Measurements from ENCODE around the gene COMMD8. TPM values are rescaled to one million over a fixed set of nuclear protein-coding genes. Genes with fewer than 3 reads are reported as not detected.

COMMD8 gene
- total RNA-seq, 1 experiment from 2014 or later = 13.5 TPM

DNA sequence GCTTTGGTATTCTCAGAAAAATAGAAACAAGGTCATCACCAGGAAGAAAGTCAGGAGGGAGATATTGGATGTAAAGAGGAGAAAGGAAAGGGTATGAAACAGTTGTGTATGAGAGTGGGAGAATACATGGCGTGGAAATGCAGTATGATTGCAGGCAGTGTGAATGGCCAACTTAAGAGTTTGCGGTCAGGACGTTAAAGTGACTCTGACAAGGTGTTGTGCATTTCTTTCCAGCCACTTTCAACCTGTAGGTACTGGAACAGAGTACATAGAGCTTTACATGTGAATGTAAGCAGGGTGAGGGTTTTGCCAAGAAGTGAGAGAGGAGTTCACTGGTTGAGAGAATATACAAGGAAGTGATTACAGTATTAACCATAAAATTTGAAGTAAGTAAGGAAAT is 37.3 kb upstream of the COMMD8 start:
- no peak overlapping the region for H3K4me3 Mint-ChIP-seq (ENCODE audit: low read depth, unreplicated experiment)
- no peaks in the 10 kb centered on the region for H3K36me3 Mint-ChIP-seq (ENCODE audit: insufficient read depth, unreplicated experiment)

DNA sequence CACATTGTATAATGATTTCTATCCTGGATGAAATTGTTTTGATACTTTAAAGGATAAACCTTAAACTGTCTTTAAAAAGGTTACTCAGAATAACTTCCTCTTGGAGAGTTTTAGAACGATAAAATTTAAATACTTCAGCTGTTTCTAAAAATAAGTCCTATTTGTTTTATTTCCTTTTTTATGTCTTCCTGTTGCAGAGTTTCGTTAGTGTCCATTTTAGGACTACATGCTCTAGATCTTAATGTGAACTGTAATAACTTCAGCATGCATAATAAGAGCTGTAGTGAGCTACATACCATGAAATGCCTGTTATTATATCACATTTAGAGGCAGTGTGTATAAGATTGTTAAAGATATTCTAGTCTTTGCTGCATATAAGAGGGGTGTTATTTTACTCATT is 36.2 kb upstream of the COMMD8 start:
- TF ChIP-seq, protein P1, sequence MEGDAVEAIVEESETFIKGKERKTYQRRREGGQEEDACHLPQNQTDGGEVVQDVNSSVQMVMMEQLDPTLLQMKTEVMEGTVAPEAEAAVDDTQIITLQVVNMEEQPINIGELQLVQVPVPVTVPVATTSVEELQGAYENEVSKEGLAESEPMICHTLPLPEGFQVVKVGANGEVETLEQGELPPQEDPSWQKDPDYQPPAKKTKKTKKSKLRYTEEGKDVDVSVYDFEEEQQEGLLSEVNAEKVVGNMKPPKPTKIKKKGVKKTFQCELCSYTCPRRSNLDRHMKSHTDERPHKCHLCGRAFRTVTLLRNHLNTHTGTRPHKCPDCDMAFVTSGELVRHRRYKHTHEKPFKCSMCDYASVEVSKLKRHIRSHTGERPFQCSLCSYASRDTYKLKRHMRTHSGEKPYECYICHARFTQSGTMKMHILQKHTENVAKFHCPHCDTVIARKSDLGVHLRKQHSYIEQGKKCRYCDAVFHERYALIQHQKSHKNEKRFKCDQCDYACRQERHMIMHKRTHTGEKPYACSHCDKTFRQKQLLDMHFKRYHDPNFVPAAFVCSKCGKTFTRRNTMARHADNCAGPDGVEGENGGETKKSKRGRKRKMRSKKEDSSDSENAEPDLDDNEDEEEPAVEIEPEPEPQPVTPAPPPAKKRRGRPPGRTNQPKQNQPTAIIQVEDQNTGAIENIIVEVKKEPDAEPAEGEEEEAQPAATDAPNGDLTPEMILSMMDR (IDR thresholded peaks at IDR 0.05; ENCODE audit: unreplicated experiment) = no peak
- Mint-ChIP-seq H3K9me3 (ENCODE audit: low read depth, unreplicated experiment) (no peaks in the 10 kb centered on the region), H3K27ac (ENCODE audit: unreplicated experiment) (no peak overlapping the region), H3K4me1 (ENCODE audit: low read depth, unreplicated experiment) (no peaks in the 10 kb centered on the region), H3K36me3 (ENCODE audit: insufficient read depth, unreplicated experiment) (no peaks in the 10 kb centered on the region), H3K4me3 (ENCODE audit: low read depth, unreplicated experiment) (no peak overlapping the region), H3K27me3 (ENCODE audit: unreplicated experiment) (no peaks in the 10 kb centered on the region)
- intact Hi-C loops (cut with micrococcal nuclease; ENCODE audit: unreplicated experiment) = no loop called here
- DNase-seq = no peak
- CTCF ChIA-PET = no interaction called here
- no TSS peak for BruUV-seq (replicated peaks)

More for the DNA sequence above, 37.3 kb upstream of the COMMD8 start:
- CTCF ChIA-PET = interaction anchor here (0.6 kb wide), 1 partner anchor 70 kb away, joined by 3 read pairs; no protein-coding TSS in a partner anchor
- TF ChIP-seq, protein P1 (IDR thresholded peaks at IDR 0.05; ENCODE audit: unreplicated experiment) = no peak
- Mint-ChIP-seq H3K9me3 (ENCODE audit: low read depth, unreplicated experiment) (no peaks in the 10 kb centered on the region), H3K4me1 (ENCODE audit: low read depth, unreplicated experiment) (no peaks in the 10 kb centered on the region), H3K27ac (ENCODE audit: unreplicated experiment) (no peak overlapping the region), H3K27me3 (ENCODE audit: unreplicated experiment) (no peaks in the 10 kb centered on the region)
- DNase-seq = no peak
- intact Hi-C loops (cut with micrococcal nuclease; ENCODE audit: unreplicated experiment) = no loop called here
- BruUV-seq (replicated peaks) = no TSS peak

DNA sequence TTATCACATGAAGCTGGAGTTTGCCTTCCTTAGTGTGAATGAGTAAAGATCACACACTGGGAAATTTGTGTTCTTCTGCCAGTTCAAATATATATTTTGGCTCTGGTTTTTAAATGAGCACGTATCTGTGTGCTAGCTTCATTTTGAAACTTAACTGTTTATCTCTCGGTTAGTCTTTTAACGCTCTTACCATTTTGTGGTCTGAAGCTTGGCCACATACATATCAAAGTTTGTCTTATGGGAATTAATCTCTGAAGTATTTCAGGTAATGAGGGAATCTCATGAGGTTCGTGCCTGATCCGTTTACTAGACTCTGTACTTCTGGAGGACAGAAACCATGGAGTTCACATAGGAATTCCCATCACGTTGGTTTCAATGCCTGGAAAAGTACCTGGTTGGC is 35.4 kb upstream of the COMMD8 start:
- Mint-ChIP-seq H3K4me1 (ENCODE audit: low read depth, unreplicated experiment) (no peaks in the 10 kb centered on the region), H3K27me3 (ENCODE audit: unreplicated experiment) (no peaks in the 10 kb centered on the region), H3K36me3 (ENCODE audit: insufficient read depth, unreplicated experiment) (no peaks in the 10 kb centered on the region), H3K9me3 (ENCODE audit: low read depth, unreplicated experiment) (no peaks in the 10 kb centered on the region), H3K27ac (ENCODE audit: unreplicated experiment) (no peak overlapping the region), H3K4me3 (ENCODE audit: low read depth, unreplicated experiment) (no peak overlapping the region)
- no TSS peak for BruUV-seq (replicated peaks)
- intact Hi-C loops (cut with micrococcal nuclease; ENCODE audit: unreplicated experiment) = no loop called here
- no peak for DNase-seq
- CTCF ChIA-PET = no interaction called here
- TF ChIP-seq, protein P1 (IDR thresholded peaks at IDR 0.05; ENCODE audit: unreplicated experiment) = no peak

DNA sequence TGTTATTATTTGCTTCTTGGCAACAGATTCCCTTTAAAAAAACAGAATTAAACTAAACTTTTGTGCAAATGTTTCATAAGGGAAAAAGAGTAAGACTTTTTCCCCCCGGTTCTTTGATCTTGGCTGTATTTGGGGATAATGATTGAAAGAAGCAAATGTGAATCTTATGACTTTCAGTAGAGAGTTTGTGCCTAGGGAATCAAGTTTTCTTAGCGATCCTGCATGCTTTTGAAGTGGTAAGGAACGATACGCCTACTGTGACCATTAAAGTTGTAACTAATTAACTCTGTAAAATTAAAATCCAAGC is 30.6 kb upstream of the COMMD8 start:
- H3K36me3 Mint-ChIP-seq (ENCODE audit: insufficient read depth, unreplicated experiment) = no peaks in the 10 kb centered on the region

More for the DNA sequence above, 30.6 kb upstream of the COMMD8 start:
- no peak for DNase-seq
- Mint-ChIP-seq H3K4me1 (ENCODE audit: low read depth, unreplicated experiment) (no peaks in the 10 kb centered on the region), H3K9me3 (ENCODE audit: low read depth, unreplicated experiment) (no peaks in the 10 kb centered on the region), H3K4me3 (ENCODE audit: low read depth, unreplicated experiment) (no peak overlapping the region), H3K27ac (ENCODE audit: unreplicated experiment) (no peak overlapping the region), H3K27me3 (ENCODE audit: unreplicated experiment) (no peaks in the 10 kb centered on the region)
- CTCF ChIA-PET = no interaction called here
- TF ChIP-seq, protein P1 (IDR thresholded peaks at IDR 0.05; ENCODE audit: unreplicated experiment) = no peak
- intact Hi-C loops (cut with micrococcal nuclease; ENCODE audit: unreplicated experiment) = loop anchor here (5.0 kb wide), 1 partner anchor 68 kb away; no protein-coding TSS in a partner anchor
- no TSS peak for BruUV-seq (replicated peaks)
